OCI-LY1 (cell line): ENCODE results near the gene ABCC6.

Source experiments
- EZH2 ChIP-seq: fragments of 200-600 bp; sonication (generic), shearing (Covaris generic); IDR thresholded peaks from 2 replicates; pipeline ENCODE4 v1.8.0; 2017; ENCODE audit warnings: borderline replicate concordance, mixed run types, mild to moderate bottlenecking, antibody characterized with exemption, low read length, moderate library complexity, mixed read lengths
- TF ChIP-seq, protein P1 (sequence below): fragments of 200-600 bp; sonication (generic), shearing (Covaris generic); IDR thresholded peaks from 2 replicates; pipeline ENCODE4 v1.5.1; 2017; ENCODE audit warnings: mild to moderate bottlenecking, antibody characterized with exemption, low read length, moderate library complexity, mixed read lengths

DNA sequence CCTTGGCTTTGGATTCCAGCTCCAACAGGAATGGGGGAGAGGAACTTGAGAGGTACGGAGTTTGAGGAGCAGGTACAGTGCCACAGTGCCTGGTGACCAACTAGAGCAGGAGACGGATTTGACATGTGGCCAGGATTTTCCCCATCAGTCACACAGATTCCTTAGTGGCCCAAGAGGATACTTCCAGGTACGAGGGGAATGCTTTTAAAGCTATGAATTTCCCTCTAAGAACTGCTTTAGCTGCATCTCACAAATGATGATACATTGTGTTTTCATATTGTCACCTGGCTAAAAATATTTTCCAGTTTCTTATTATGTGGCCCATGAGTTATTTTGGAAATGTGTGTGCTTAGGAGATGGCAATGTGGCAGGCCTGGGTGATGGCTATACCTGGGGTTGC, 98.3 kb downstream of the ABCC6 start:
- TF ChIP-seq, protein P1, sequence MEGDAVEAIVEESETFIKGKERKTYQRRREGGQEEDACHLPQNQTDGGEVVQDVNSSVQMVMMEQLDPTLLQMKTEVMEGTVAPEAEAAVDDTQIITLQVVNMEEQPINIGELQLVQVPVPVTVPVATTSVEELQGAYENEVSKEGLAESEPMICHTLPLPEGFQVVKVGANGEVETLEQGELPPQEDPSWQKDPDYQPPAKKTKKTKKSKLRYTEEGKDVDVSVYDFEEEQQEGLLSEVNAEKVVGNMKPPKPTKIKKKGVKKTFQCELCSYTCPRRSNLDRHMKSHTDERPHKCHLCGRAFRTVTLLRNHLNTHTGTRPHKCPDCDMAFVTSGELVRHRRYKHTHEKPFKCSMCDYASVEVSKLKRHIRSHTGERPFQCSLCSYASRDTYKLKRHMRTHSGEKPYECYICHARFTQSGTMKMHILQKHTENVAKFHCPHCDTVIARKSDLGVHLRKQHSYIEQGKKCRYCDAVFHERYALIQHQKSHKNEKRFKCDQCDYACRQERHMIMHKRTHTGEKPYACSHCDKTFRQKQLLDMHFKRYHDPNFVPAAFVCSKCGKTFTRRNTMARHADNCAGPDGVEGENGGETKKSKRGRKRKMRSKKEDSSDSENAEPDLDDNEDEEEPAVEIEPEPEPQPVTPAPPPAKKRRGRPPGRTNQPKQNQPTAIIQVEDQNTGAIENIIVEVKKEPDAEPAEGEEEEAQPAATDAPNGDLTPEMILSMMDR = no peak
- TF ChIP-seq EZH2 = no peak
